ENCODE data around the gene GIPC1. TPM values are rescaled to one million over a fixed set of nuclear protein-coding genes. Genes with fewer than 3 reads are reported as not detected.

The GIPC1 gene
- total and polyA plus RNA-seq, 9 of the 15 experiments (the other 6 are each of a cell fraction or from before 2014, with no cell fraction given) = 0.49 to 54.7 (median 24.8) TPM

DNA sequence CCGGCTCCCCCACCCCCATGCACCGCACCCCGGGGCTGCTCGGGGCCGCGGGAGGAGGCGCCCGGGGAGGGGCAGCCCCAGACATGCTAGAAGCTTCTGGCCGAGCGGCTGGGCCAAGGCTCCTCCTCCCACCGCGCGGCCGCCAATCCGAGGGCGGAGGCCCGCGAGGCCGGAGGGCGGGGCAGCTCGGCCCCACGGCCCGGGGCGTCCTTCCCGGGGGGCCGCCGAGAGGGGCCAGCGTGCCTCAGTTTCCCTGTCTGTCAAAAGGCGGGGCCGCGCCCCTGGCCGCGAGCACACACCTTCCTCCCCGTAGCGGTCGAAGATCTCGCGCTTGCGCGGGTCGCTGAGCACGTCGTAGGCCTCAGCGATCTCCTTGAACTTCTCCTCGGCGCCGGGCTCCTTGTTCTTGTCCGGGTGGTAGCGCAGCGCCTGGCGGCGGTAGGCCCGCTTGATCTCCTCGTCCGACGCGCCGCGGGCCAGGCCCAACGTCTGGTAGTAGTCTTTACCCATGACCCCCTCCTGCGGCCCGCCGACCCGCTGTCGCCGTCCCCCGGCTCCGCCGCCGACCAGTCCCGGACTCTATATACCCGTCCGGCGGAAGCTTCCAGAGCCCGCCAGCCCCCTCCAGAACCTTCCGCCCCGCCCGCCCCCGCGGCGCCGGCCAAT is 22.0 kb upstream of the GIPC1 start, which contains the start of gene DNAJB1 (continued):
- TF ChIP-seq MEF2A (IDR thresholded peaks at IDR 0.05; ENCODE audit: control insufficient read depth, low read depth, low read length) (no peak), ZC3H8 (IDR thresholded peaks at IDR 0.05) (no peak), IRF1 (CRISPR knock-in tag; IDR thresholded peaks at IDR 0.05; ENCODE audit: borderline replicate concordance) (no peak), CBFA2T2 (conservative IDR thresholded peaks at IDR 0.05) (no peak), CHD1 (IDR thresholded peaks at IDR 0.05; ENCODE audit: low read length) (peak; percentile 65), CBX1 (IDR thresholded peaks at IDR 0.05; ENCODE audit: low read depth) (peak; percentile 87; the same call in 1 of the 2 replicates), NCOA6 (IDR thresholded peaks at IDR 0.05) (no peak), MAX (CRISPR knock-in tag; IDR thresholded peaks at IDR 0.05) (no peak), ZC3H4 (CRISPR knock-in tag; IDR thresholded peaks at IDR 0.05; ENCODE audit: borderline replicate concordance) (no peak; the same call in 1 of the 2 replicates), ZFP91 (CRISPR knock-in tag; IDR thresholded peaks at IDR 0.05) (no peak), CSDE1 (IDR thresholded peaks at IDR 0.05) (peak in 1 of 2 experiments; percentile 74; a peak in 2 of 4 replicates), SMAD4 (CRISPR knock-in tag; conservative IDR thresholded peaks at IDR 0.05) (peak; percentile 80), FOXA3 (CRISPR knock-in tag; conservative IDR thresholded peaks at IDR 0.05 in 1 of 2, IDR thresholded peaks at IDR 0.05 in 1 of 2) (no peak), ZNF311 (CRISPR knock-in tag; IDR thresholded peaks at IDR 0.05) (no peak), STAT5A (IDR thresholded peaks at IDR 0.05; ENCODE audit: borderline replicate concordance, low read length) (no peak)
- TF ChIP-seq, protein P1, sequence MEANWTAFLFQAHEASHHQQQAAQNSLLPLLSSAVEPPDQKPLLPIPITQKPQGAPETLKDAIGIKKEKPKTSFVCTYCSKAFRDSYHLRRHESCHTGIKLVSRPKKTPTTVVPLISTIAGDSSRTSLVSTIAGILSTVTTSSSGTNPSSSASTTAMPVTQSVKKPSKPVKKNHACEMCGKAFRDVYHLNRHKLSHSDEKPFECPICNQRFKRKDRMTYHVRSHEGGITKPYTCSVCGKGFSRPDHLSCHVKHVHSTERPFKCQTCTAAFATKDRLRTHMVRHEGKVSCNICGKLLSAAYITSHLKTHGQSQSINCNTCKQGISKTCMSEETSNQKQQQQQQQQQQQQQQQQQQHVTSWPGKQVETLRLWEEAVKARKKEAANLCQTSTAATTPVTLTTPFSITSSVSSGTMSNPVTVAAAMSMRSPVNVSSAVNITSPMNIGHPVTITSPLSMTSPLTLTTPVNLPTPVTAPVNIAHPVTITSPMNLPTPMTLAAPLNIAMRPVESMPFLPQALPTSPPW (CRISPR knock-in tag; IDR thresholded peaks at IDR 0.05) = peak; percentile 96
- TF ChIP-seq, protein P2, sequence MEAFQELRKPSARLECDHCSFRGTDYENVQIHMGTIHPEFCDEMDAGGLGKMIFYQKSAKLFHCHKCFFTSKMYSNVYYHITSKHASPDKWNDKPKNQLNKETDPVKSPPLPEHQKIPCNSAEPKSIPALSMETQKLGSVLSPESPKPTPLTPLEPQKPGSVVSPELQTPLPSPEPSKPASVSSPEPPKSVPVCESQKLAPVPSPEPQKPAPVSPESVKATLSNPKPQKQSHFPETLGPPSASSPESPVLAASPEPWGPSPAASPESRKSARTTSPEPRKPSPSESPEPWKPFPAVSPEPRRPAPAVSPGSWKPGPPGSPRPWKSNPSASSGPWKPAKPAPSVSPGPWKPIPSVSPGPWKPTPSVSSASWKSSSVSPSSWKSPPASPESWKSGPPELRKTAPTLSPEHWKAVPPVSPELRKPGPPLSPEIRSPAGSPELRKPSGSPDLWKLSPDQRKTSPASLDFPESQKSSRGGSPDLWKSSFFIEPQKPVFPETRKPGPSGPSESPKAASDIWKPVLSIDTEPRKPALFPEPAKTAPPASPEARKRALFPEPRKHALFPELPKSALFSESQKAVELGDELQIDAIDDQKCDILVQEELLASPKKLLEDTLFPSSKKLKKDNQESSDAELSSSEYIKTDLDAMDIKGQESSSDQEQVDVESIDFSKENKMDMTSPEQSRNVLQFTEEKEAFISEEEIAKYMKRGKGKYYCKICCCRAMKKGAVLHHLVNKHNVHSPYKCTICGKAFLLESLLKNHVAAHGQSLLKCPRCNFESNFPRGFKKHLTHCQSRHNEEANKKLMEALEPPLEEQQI (IDR thresholded peaks at IDR 0.05) = no peak
- TF ChIP-seq, protein P3, sequence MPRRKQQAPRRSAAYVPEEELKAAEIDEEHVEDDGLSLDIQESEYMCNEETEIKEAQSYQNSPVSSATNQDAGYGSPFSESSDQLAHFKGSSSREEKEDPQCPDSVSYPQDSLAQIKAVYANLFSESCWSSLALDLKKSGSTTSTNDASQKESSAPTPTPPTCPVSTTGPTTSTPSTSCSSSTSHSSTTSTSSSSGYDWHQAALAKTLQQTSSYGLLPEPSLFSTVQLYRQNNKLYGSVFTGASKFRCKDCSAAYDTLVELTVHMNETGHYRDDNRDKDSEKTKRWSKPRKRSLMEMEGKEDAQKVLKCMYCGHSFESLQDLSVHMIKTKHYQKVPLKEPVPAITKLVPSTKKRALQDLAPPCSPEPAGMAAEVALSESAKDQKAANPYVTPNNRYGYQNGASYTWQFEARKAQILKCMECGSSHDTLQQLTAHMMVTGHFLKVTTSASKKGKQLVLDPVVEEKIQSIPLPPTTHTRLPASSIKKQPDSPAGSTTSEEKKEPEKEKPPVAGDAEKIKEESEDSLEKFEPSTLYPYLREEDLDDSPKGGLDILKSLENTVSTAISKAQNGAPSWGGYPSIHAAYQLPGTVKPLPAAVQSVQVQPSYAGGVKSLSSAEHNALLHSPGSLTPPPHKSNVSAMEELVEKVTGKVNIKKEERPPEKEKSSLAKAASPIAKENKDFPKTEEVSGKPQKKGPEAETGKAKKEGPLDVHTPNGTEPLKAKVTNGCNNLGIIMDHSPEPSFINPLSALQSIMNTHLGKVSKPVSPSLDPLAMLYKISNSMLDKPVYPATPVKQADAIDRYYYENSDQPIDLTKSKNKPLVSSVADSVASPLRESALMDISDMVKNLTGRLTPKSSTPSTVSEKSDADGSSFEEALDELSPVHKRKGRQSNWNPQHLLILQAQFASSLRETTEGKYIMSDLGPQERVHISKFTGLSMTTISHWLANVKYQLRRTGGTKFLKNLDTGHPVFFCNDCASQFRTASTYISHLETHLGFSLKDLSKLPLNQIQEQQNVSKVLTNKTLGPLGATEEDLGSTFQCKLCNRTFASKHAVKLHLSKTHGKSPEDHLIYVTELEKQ (CRISPR knock-in tag; IDR thresholded peaks at IDR 0.05) = no peak

Measured in K562 (cell line).